H9 (cell line): ENCODE results near the gene TNFSF4. TPM values are rescaled to one million over a fixed set of nuclear protein-coding genes. Genes with fewer than 3 reads are reported as not detected.
A peak's percentile ranks its signal among the peaks of the same experiment; 100 is the strongest.

Experiments used
- DNase-seq: peaks from one replicate; pipeline ENCODE4 v3.0.0-alpha.2; 2017
- H2AFZ ChIP-seq: one replicate; pipeline ENCODE4 v1.6.1; 2013; ENCODE audit warnings: mild to moderate bottlenecking, low read length, control low read depth, moderate library complexity
- H2AK5ac ChIP-seq: 2 replicates; pipeline ENCODE4 v1.6.1; 2013; ENCODE audit warnings: low read length, control low read depth, mixed read lengths; ENCODE audit not compliant: insufficient read length
- H2BK120ac ChIP-seq: one replicate; pipeline ENCODE4 v1.6.1; 2013; ENCODE audit warnings: low read depth, mild to moderate bottlenecking, low read length, control low read depth, inconsistent platforms; ENCODE audit not compliant: poor library complexity, severe bottlenecking
- H2BK12ac ChIP-seq: 2 replicates; pipeline ENCODE4 v1.6.1; 2013; ENCODE audit warnings: low read length, control low read depth, mixed read lengths, low read depth; ENCODE audit not compliant: insufficient read length
- H2BK15ac ChIP-seq: 2 replicates; pipeline ENCODE4 v1.6.1; 2013; ENCODE audit warnings: low read depth, low read length, control low read depth
- H2BK20ac ChIP-seq: one replicate; pipeline ENCODE4 v1.6.1; 2013; ENCODE audit warnings: low read depth, mild to moderate bottlenecking, low read length, control low read depth, inconsistent platforms; ENCODE audit not compliant: poor library complexity, severe bottlenecking
- H2BK5ac ChIP-seq: 2 replicates; pipeline ENCODE4 v1.6.1; 2013; ENCODE audit warnings: low read length, control low read depth, mixed read lengths; ENCODE audit not compliant: insufficient read length
- H3K14ac ChIP-seq: 2 replicates; pipeline ENCODE4 v1.6.1; 2013; ENCODE audit warnings: low read length, control low read depth; ENCODE audit not compliant: insufficient read depth
- H3K18ac ChIP-seq: 2 replicates; pipeline ENCODE4 v1.6.1; 2013; ENCODE audit warnings: low read depth, mild to moderate bottlenecking, mixed read lengths, low read length, control low read depth; ENCODE audit not compliant: insufficient read length
- H3K23ac ChIP-seq: 2 replicates; pipeline ENCODE4 v1.6.1; 2013; ENCODE audit warnings: low read length, control low read depth, mixed read lengths, low read depth; ENCODE audit not compliant: insufficient read length
- H3K23me2 ChIP-seq: 2 replicates; pipeline ENCODE4 v1.6.1; 2013; ENCODE audit warnings: low read depth, mild to moderate bottlenecking, mixed read lengths, low read length, control low read depth; ENCODE audit not compliant: insufficient read length, poor library complexity, severe bottlenecking
- H3K27ac ChIP-seq: 2 replicates; pipeline ENCODE4 v1.5.1; 2013; ENCODE audit warnings: low read length, control low read depth, mixed read lengths, low read depth; ENCODE audit not compliant: insufficient read length
- H3K27me3 ChIP-seq: 2 replicates; pipeline ENCODE4 v1.6.1; 2013; ENCODE audit warnings: low read length, control low read depth, inconsistent platforms; ENCODE audit not compliant: insufficient read depth
- H3K4ac ChIP-seq: 2 replicates; pipeline ENCODE4 v1.6.1; 2013; ENCODE audit warnings: low read depth, mild to moderate bottlenecking, control low read depth, inconsistent platforms, low read length, moderate library complexity
- H3K4me1 ChIP-seq: 2 replicates; pipeline ENCODE4 v1.6.1; 2013; ENCODE audit warnings: low read length, control low read depth, inconsistent platforms; ENCODE audit not compliant: insufficient read depth
- H3K4me2 ChIP-seq: 2 replicates; pipeline ENCODE4 v1.6.1; 2013; ENCODE audit warnings: low read length, control low read depth, mixed read lengths; ENCODE audit not compliant: insufficient read length, insufficient read depth
- H3K56ac ChIP-seq: 2 replicates; pipeline ENCODE4 v1.6.1; 2013; ENCODE audit warnings: low read depth, mild to moderate bottlenecking, mixed read lengths, low read length, control low read depth; ENCODE audit not compliant: insufficient read length
- H3K79me1 ChIP-seq: 2 replicates; pipeline ENCODE4 v1.6.1; 2013; ENCODE audit warnings: low read depth, mild to moderate bottlenecking, moderate library complexity, low read length, control low read depth, inconsistent platforms; ENCODE audit not compliant: insufficient read depth, poor library complexity, severe bottlenecking
- H3K79me2 ChIP-seq: 2 replicates; pipeline ENCODE4 v1.6.1; 2013; ENCODE audit warnings: low read length, control low read depth, inconsistent platforms; ENCODE audit not compliant: insufficient read depth
- H3K9ac ChIP-seq: 2 replicates; pipeline ENCODE4 v1.6.1; 2013; ENCODE audit warnings: low read length, control low read depth, mixed read lengths; ENCODE audit not compliant: insufficient read length; ENCODE audit errors: extremely low read depth
- H3K9me3 ChIP-seq: one replicate; pipeline ENCODE4 v1.6.1; 2013; ENCODE audit warnings: low read depth, low read length, inconsistent platforms; ENCODE audit not compliant: control insufficient read depth
- H3T11ph ChIP-seq: one replicate; pipeline ENCODE4 v1.6.1; 2013; ENCODE audit warnings: mild to moderate bottlenecking, low read length, control low read depth, inconsistent platforms
- H4K20me1 ChIP-seq: one replicate; pipeline ENCODE4 v1.6.1; 2013; ENCODE audit not compliant: control insufficient read depth, insufficient read length, insufficient read depth
- H4K5ac ChIP-seq: 2 replicates; pipeline ENCODE4 v1.6.1; 2013; ENCODE audit warnings: low read depth, mild to moderate bottlenecking, mixed read lengths, low read length, control low read depth; ENCODE audit not compliant: insufficient read length
- H4K8ac ChIP-seq: replicated peaks from 2 replicates; pipeline ENCODE4 v1.6.1; 2013; ENCODE audit warnings: low read length, control low read depth, mixed read lengths, low read depth; ENCODE audit not compliant: insufficient read length
- H4K91ac ChIP-seq: 2 replicates; pipeline ENCODE4 v1.6.1; 2013; ENCODE audit warnings: low read depth, mild to moderate bottlenecking, moderate library complexity, mixed read lengths, low read length, control low read depth; ENCODE audit not compliant: insufficient read length
- H3K27ac Mint-ChIP-seq, 3 experiments: 2 replicates in 2 of 3; 3 replicates in 1 of 3; pipeline ENCODE4 v1.8.0; 2020 to 2021; ENCODE audit warnings: mixed read lengths in 3 of 3, mild to moderate bottlenecking in 1 of 3, moderate library complexity in 1 of 3
- H3K27me3 Mint-ChIP-seq: 2 replicates; pipeline ENCODE4 v1.8.0; 2021; ENCODE audit warnings: low read depth, mild to moderate bottlenecking, moderate library complexity, mixed read lengths
- H3K36me3 Mint-ChIP-seq, 3 experiments: 2 replicates in 2 of 3; 3 replicates in 1 of 3; pipeline ENCODE4 v1.8.0; 2020 to 2021; ENCODE audit warnings: low read depth in 3 of 3, mixed read lengths in 3 of 3; ENCODE audit not compliant: insufficient read depth in 1 of 3
- H3K4me1 Mint-ChIP-seq, 2 experiments: 2 replicates each; pipeline ENCODE4 v1.8.0; 2020; ENCODE audit warnings: mixed read lengths in 2 of 2
- H3K4me3 Mint-ChIP-seq, 2 experiments: 2 replicates in 1 of 2; 3 replicates in 1 of 2; pipeline ENCODE4 v1.8.0; 2020 to 2021; ENCODE audit warnings: mild to moderate bottlenecking in 2 of 2, mixed read lengths in 2 of 2, moderate library complexity in 1 of 2
- H3K9me3 Mint-ChIP-seq, 2 experiments: 2 replicates in 1 of 2; 3 replicates in 1 of 2; pipeline ENCODE4 v1.8.0; 2020; ENCODE audit warnings: mild to moderate bottlenecking in 2 of 2, mixed read lengths in 2 of 2, moderate library complexity in 1 of 2
- WGBS: extraction: QIAGEN DNeasy Blood & Tissue Kit; methylation state at CpG from one replicate; pipeline ENCODE4 v1.1.7; 2013; ENCODE audit warnings: missing lambda C conversion rate, low lambda C conversion rate, mixed read lengths; ENCODE audit not compliant: insufficient read length; ENCODE audit errors: extremely low coverage; 5-methylcytosine and 5-hydroxymethylcytosine counted together
- total RNA-seq: library from RNA; stranded (reverse); gene quantifications from 2 replicates; pipeline ENCODE4 v1.2.1, GENCODE V29; 2021
- TF ChIP-seq, protein P1 (sequence below): fragments of 200-600 bp; sonication (generic); conservative IDR thresholded peaks from 3 replicates; pipeline ENCODE4 v1.8.0; 2021; ENCODE audit warnings: antibody characterized with exemption, mild to moderate bottlenecking

TNFSF4 gene
- total RNA-seq, 1 experiment from 2014 or later = 0.28 TPM

DNA sequence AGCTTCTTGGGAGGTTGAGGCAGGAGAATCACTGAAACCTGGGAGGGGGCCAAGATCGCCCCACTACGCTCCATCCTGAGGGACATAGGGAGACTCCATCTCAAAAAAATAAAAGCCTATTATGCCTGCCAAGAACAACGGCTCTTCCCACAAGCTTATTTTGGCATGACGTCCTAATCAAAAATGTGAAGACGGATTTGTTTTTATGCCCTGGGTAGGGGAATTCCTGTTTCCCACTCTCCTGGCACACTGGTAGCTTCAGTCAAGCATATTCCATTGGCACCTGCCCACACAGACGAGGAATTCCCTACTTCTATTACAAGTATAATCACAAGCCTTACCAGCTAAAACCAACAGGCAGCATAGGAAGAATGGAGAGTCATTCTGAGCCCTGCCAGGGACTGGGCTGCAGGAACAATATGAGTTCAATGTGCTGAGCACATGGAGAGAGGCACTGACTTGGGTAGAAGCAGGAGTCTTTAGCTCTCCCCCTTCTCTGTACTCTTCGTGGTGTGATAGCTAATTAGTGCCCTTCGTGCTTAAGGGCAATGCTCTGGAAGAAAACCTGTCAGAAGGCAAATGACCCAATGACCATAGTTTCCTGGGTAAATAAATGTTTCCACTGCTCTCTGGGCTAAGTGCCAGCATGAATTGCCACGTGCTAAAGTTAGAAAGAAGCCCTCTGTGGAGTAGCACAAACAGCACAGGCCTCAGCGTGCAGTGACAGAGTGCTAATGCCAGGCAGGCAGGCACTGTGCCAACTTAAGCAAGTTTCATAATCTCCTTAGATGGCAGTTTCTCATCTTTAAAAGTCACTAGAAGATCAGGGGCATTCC is 16.8 kb downstream of the TNFSF4 start:
- H3K4me3 Mint-ChIP-seq = no peak overlapping the region
- H3K27ac ChIP-seq = no peak overlapping the region

More for the DNA sequence above, 16.8 kb downstream of the TNFSF4 start:
- Histone ChIP-seq H3K79me2 (no peaks in the 10 kb centered on the region), H2BK15ac (no peak overlapping the region), H2AK5ac (no peak overlapping the region), H3K14ac (no peak overlapping the region), H2AFZ (no peak overlapping the region), H3K4me2 (no peak overlapping the region), H3K9ac (no peak overlapping the region), H4K20me1 (no peaks in the 10 kb centered on the region), H3K23me2 (no peaks in the 10 kb centered on the region), H3K27me3 (no peaks in the 10 kb centered on the region), H2BK12ac (no peak overlapping the region), H2BK20ac (no peak overlapping the region), H2BK5ac (no peak overlapping the region), H4K91ac (no peak overlapping the region), H3K4ac (no peak overlapping the region), H3K23ac (no peak overlapping the region), H3K56ac (no peak overlapping the region), H3K79me1 (no peaks in the 10 kb centered on the region), H3K9me3 (no peaks in the 10 kb centered on the region), H4K8ac (no peak overlapping the region), H3K18ac (no peak overlapping the region), H3K4me1 (peaks cover 3% of the 10 kb centered on the region; the same call in 1 of the 2 replicates), H3T11ph (no peak overlapping the region), H2BK120ac (no peak overlapping the region), H4K5ac (no peak overlapping the region)
- H3K4me1 Mint-ChIP-seq = no peaks in the 10 kb centered on the region
- TF ChIP-seq, protein P1, sequence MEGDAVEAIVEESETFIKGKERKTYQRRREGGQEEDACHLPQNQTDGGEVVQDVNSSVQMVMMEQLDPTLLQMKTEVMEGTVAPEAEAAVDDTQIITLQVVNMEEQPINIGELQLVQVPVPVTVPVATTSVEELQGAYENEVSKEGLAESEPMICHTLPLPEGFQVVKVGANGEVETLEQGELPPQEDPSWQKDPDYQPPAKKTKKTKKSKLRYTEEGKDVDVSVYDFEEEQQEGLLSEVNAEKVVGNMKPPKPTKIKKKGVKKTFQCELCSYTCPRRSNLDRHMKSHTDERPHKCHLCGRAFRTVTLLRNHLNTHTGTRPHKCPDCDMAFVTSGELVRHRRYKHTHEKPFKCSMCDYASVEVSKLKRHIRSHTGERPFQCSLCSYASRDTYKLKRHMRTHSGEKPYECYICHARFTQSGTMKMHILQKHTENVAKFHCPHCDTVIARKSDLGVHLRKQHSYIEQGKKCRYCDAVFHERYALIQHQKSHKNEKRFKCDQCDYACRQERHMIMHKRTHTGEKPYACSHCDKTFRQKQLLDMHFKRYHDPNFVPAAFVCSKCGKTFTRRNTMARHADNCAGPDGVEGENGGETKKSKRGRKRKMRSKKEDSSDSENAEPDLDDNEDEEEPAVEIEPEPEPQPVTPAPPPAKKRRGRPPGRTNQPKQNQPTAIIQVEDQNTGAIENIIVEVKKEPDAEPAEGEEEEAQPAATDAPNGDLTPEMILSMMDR = no peak
- H3K9me3 Mint-ChIP-seq = no peaks in the 10 kb centered on the region
- H3K27me3 Mint-ChIP-seq = no peaks in the 10 kb centered on the region
- H3K27ac Mint-ChIP-seq = peak overlapping the region in 1 of 3 experiments; percentile 69; a peak in 2 of 7 replicates
- DNase-seq = no peak
- WGBS = no CpG with 5 or more reads among the region's 10 CpGs
- H3K36me3 Mint-ChIP-seq = no peaks in the 10 kb centered on the region
